GM23338 (cell line): ENCODE results near the gene ZKSCAN8. TPM values are rescaled to one million over a fixed set of nuclear protein-coding genes. Genes with fewer than 3 reads are reported as not detected.

ENCODE experiments used
- ATAC-seq: fragments of 200-7000 bp; cut with Tn5 transposase; 3 replicates; pipeline ENCODE4 v1.9.1; 2020
- DNase-seq: peaks from one replicate; pipeline ENCODE4 v3.0.0-alpha.2; 2015; ENCODE audit warnings: low spot score
- H2AFZ ChIP-seq: fragments of 200-600 bp; sonication (generic); 2 replicates; pipeline ENCODE4 v1.8.0; 2016; ENCODE audit warnings: antibody characterized with exemption, mild to moderate bottlenecking, moderate library complexity
- H3F3A ChIP-seq: fragments of 200-600 bp; sonication (generic); replicated peaks from 2 replicates; pipeline ENCODE4 v1.8.0; 2017; ENCODE audit warnings: antibody characterized with exemption, mixed run types, low read depth
- H3K27ac ChIP-seq: fragments of 200-600 bp; sonication (generic); 2 replicates; pipeline ENCODE4 v1.6.1; 2016; ENCODE audit warnings: low read depth
- H3K27me3 ChIP-seq: fragments of 200-600 bp; sonication (generic); 2 replicates; pipeline ENCODE4 v1.8.0; 2016; ENCODE audit warnings: mild to moderate bottlenecking, mixed run types, moderate library complexity; ENCODE audit not compliant: insufficient read depth
- H3K36me3 ChIP-seq: fragments of 200-600 bp; sonication (generic); 2 replicates; pipeline ENCODE4 v1.8.0; 2016; ENCODE audit warnings: mild to moderate bottlenecking; ENCODE audit not compliant: insufficient read depth
- H3K4me1 ChIP-seq: fragments of 200-600 bp; sonication (generic); 2 replicates; pipeline ENCODE4 v1.8.0; 2016; ENCODE audit warnings: mild to moderate bottlenecking, moderate library complexity; ENCODE audit not compliant: insufficient read depth
- H3K4me2 ChIP-seq: fragments of 200-600 bp; sonication (generic); 2 replicates; pipeline ENCODE4 v1.7.1; 2017; ENCODE audit warnings: mixed run types
- H3K4me3 ChIP-seq: fragments of 200-600 bp; sonication (generic); 2 replicates; pipeline ENCODE4 v1.6.1; 2016; ENCODE audit warnings: mixed run types
- H3K79me2 ChIP-seq: fragments of 200-600 bp; sonication (generic); replicated peaks from 2 replicates; pipeline ENCODE4 v1.8.0; 2017; ENCODE audit warnings: mild to moderate bottlenecking; ENCODE audit not compliant: insufficient read depth
- H3K9me2 ChIP-seq: fragments of 200-600 bp; sonication (generic); 2 replicates; pipeline ENCODE4 v1.8.0; 2017; ENCODE audit not compliant: insufficient read depth
- H4K20me1 ChIP-seq: fragments of 200-600 bp; sonication (generic); replicated peaks from 2 replicates; pipeline ENCODE4 v1.8.0; 2017; ENCODE audit warnings: mild to moderate bottlenecking; ENCODE audit not compliant: insufficient read depth
- H3K27ac Mint-ChIP-seq: 2 replicates; pipeline ENCODE4 v1.8.0; 2020; ENCODE audit warnings: inconsistent platforms, mild to moderate bottlenecking, moderate library complexity, mixed read lengths
- H3K27me3 Mint-ChIP-seq: 3 replicates; pipeline ENCODE4 v1.8.0; 2022; ENCODE audit warnings: low read depth, mild to moderate bottlenecking, moderate library complexity, mixed read lengths, inconsistent platforms; ENCODE audit not compliant: insufficient read depth, poor library complexity
- H3K36me3 Mint-ChIP-seq: 3 replicates; pipeline ENCODE4 v1.8.0; 2021; ENCODE audit warnings: low read depth, mild to moderate bottlenecking, inconsistent platforms, moderate library complexity, mixed read lengths
- H3K4me1 Mint-ChIP-seq: 3 replicates; pipeline ENCODE4 v1.8.0; 2020; ENCODE audit warnings: mild to moderate bottlenecking, inconsistent platforms, mixed read lengths
- H3K4me3 Mint-ChIP-seq: 3 replicates; pipeline ENCODE4 v1.8.0; 2021; ENCODE audit warnings: moderate library complexity, mild to moderate bottlenecking, inconsistent platforms, mixed read lengths
- H3K9me3 Mint-ChIP-seq: 3 replicates; pipeline ENCODE4 v1.8.0; 2020; ENCODE audit warnings: moderate library complexity, mild to moderate bottlenecking, inconsistent platforms, mixed read lengths
- CREB1 ChIP-seq: fragments of 250-450 bp; sonication (Bioruptor Pico); IDR thresholded peaks from 2 replicates; pipeline ENCODE4 v1.5.0; 2020; ENCODE audit warnings: low read depth, mild to moderate bottlenecking, moderate library complexity
- EZH2 ChIP-seq: fragments of 200-600 bp; sonication (generic); IDR thresholded peaks from one replicate; pipeline ENCODE4 v1.8.0; 2017; ENCODE audit warnings: antibody characterized with exemption, mild to moderate bottlenecking, low read depth; ENCODE audit not compliant: unreplicated experiment
- EZH2phosphoT487 ChIP-seq: fragments of 200-600 bp; sonication (generic); IDR thresholded peaks from one replicate; pipeline ENCODE4 v1.8.1; 2018; ENCODE audit warnings: antibody characterized with exemption; ENCODE audit not compliant: unreplicated experiment
- JUNB ChIP-seq: IDR thresholded peaks from one replicate; pipeline ENCODE4 v1.6.1; 2016; ENCODE audit warnings: antibody characterized with exemption; ENCODE audit not compliant: unreplicated experiment
- NANOG ChIP-seq: IDR thresholded peaks from 2 replicates; pipeline ENCODE4 v1.6.1; 2016; ENCODE audit warnings: antibody characterized with exemption, borderline replicate concordance
- POLR2AphosphoS5 ChIP-seq: IDR thresholded peaks from 2 replicates; pipeline ENCODE4 v1.6.1; 2016; ENCODE audit warnings: antibody characterized with exemption, low read depth
- STAT1 ChIP-seq: IDR thresholded peaks from one replicate; pipeline ENCODE4 v1.6.1; 2016; ENCODE audit warnings: antibody characterized with exemption; ENCODE audit not compliant: unreplicated experiment
- ZNF114 ChIP-seq: fragments of 250-450 bp; sonication (Bioruptor Pico); IDR thresholded peaks from 2 replicates; pipeline ENCODE4 v1.5.0; 2020; ENCODE audit warnings: mild to moderate bottlenecking, moderate library complexity
- ZNF331 ChIP-seq: fragments of 250-450 bp; sonication (Bioruptor Pico); IDR thresholded peaks from 2 replicates; pipeline ENCODE4 v1.5.0; 2020; ENCODE audit warnings: low read depth, mild to moderate bottlenecking, moderate library complexity
- polyA plus RNA-seq: library from polyadenylated mRNA; unstranded; fragments of >200 nt; fragmentation: Nextera tagmentation; extraction: Ambion mirVana; gene quantifications from 2 replicates; pipeline ENCODE4 v1.2.1, GENCODE V29; 2016
- total RNA-seq: library from RNA; depleted of rRNA; stranded (reverse); fragments of >200 nt; shearing (Covaris generic); gene quantifications from 2 replicates; pipeline ENCODE4 v1.2.3, GENCODE V29; 2014
- TF ChIP-seq, protein P1 (sequence below), 2 experiments: fragments of 200-600 bp in 1 of 2; sonication (generic) in 1 of 2; conservative IDR thresholded peaks; 2 replicates each; pipeline versions ENCODE4 v1.5.1 to v1.6.1; 2016 to 2017; ENCODE audit warnings: antibody characterized with exemption in 2 of 2, low read depth in 2 of 2, mild to moderate bottlenecking in 2 of 2, moderate library complexity in 1 of 2
- TF ChIP-seq, protein P2 (sequence below): IDR thresholded peaks from 2 replicates; pipeline ENCODE4 v1.6.1; 2016; ENCODE audit warnings: antibody characterized with exemption
- TF ChIP-seq, protein P3 (sequence below): IDR thresholded peaks from one replicate; pipeline ENCODE4 v1.6.1; 2018; ENCODE audit warnings: antibody characterized with exemption; ENCODE audit not compliant: unreplicated experiment
- TF ChIP-seq, protein P4 (sequence below): fragments of 250-450 bp; sonication (Bioruptor Pico); IDR thresholded peaks from 2 replicates; pipeline ENCODE4 v1.5.0; 2020; ENCODE audit warnings: mild to moderate bottlenecking, moderate library complexity

The ZKSCAN8 gene
- total and polyA plus RNA-seq, 2 experiments from 2014 or later: 4.2 to 22.6 TPM

GRCh38 chr6:28188111-28188979 lies 46.7 kb downstream of the ZKSCAN8 start:
- H3K36me3 Mint-ChIP-seq: peaks cover 6% of the 10 kb centered on the region; the same call in 2 of the 3 replicates
- H3K27me3 ChIP-seq: no peaks in the 10 kb centered on the region
- H3K79me2 ChIP-seq: no peaks in the 10 kb centered on the region
- DNase-seq (no peak), ATAC-seq (no peak)
- no peak overlapping the region for H3K4me3 Mint-ChIP-seq
- H2AFZ ChIP-seq: no peak overlapping the region
- no peak overlapping the region for H3K4me3 ChIP-seq
- no peaks in the 10 kb centered on the region for H3K27me3 Mint-ChIP-seq
- peaks cover 49% of the 10 kb centered on the region for H3K9me3 Mint-ChIP-seq
- TF ChIP-seq JUNB: no peak
- no peak for TF ChIP-seq EZH2
- TF ChIP-seq EZH2phosphoT487: no peak
- no peak for TF ChIP-seq ZNF114
- TF ChIP-seq, protein P1, sequence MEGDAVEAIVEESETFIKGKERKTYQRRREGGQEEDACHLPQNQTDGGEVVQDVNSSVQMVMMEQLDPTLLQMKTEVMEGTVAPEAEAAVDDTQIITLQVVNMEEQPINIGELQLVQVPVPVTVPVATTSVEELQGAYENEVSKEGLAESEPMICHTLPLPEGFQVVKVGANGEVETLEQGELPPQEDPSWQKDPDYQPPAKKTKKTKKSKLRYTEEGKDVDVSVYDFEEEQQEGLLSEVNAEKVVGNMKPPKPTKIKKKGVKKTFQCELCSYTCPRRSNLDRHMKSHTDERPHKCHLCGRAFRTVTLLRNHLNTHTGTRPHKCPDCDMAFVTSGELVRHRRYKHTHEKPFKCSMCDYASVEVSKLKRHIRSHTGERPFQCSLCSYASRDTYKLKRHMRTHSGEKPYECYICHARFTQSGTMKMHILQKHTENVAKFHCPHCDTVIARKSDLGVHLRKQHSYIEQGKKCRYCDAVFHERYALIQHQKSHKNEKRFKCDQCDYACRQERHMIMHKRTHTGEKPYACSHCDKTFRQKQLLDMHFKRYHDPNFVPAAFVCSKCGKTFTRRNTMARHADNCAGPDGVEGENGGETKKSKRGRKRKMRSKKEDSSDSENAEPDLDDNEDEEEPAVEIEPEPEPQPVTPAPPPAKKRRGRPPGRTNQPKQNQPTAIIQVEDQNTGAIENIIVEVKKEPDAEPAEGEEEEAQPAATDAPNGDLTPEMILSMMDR (conservative IDR thresholded peaks at IDR 0.05; ENCODE audit: low read depth in 2 of 2): no peak
- no peak for TF ChIP-seq NANOG
- TF ChIP-seq, protein P2, sequence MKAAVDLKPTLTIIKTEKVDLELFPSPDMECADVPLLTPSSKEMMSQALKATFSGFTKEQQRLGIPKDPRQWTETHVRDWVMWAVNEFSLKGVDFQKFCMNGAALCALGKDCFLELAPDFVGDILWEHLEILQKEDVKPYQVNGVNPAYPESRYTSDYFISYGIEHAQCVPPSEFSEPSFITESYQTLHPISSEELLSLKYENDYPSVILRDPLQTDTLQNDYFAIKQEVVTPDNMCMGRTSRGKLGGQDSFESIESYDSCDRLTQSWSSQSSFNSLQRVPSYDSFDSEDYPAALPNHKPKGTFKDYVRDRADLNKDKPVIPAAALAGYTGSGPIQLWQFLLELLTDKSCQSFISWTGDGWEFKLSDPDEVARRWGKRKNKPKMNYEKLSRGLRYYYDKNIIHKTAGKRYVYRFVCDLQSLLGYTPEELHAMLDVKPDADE: no peak
- TF ChIP-seq, protein P3, sequence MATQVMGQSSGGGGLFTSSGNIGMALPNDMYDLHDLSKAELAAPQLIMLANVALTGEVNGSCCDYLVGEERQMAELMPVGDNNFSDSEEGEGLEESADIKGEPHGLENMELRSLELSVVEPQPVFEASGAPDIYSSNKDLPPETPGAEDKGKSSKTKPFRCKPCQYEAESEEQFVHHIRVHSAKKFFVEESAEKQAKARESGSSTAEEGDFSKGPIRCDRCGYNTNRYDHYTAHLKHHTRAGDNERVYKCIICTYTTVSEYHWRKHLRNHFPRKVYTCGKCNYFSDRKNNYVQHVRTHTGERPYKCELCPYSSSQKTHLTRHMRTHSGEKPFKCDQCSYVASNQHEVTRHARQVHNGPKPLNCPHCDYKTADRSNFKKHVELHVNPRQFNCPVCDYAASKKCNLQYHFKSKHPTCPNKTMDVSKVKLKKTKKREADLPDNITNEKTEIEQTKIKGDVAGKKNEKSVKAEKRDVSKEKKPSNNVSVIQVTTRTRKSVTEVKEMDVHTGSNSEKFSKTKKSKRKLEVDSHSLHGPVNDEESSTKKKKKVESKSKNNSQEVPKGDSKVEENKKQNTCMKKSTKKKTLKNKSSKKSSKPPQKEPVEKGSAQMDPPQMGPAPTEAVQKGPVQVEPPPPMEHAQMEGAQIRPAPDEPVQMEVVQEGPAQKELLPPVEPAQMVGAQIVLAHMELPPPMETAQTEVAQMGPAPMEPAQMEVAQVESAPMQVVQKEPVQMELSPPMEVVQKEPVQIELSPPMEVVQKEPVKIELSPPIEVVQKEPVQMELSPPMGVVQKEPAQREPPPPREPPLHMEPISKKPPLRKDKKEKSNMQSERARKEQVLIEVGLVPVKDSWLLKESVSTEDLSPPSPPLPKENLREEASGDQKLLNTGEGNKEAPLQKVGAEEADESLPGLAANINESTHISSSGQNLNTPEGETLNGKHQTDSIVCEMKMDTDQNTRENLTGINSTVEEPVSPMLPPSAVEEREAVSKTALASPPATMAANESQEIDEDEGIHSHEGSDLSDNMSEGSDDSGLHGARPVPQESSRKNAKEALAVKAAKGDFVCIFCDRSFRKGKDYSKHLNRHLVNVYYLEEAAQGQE: no peak
- no peak for TF ChIP-seq ZNF331 (CRISPR knock-in tag)
- no peak for TF ChIP-seq STAT1
- TF ChIP-seq, protein P4, sequence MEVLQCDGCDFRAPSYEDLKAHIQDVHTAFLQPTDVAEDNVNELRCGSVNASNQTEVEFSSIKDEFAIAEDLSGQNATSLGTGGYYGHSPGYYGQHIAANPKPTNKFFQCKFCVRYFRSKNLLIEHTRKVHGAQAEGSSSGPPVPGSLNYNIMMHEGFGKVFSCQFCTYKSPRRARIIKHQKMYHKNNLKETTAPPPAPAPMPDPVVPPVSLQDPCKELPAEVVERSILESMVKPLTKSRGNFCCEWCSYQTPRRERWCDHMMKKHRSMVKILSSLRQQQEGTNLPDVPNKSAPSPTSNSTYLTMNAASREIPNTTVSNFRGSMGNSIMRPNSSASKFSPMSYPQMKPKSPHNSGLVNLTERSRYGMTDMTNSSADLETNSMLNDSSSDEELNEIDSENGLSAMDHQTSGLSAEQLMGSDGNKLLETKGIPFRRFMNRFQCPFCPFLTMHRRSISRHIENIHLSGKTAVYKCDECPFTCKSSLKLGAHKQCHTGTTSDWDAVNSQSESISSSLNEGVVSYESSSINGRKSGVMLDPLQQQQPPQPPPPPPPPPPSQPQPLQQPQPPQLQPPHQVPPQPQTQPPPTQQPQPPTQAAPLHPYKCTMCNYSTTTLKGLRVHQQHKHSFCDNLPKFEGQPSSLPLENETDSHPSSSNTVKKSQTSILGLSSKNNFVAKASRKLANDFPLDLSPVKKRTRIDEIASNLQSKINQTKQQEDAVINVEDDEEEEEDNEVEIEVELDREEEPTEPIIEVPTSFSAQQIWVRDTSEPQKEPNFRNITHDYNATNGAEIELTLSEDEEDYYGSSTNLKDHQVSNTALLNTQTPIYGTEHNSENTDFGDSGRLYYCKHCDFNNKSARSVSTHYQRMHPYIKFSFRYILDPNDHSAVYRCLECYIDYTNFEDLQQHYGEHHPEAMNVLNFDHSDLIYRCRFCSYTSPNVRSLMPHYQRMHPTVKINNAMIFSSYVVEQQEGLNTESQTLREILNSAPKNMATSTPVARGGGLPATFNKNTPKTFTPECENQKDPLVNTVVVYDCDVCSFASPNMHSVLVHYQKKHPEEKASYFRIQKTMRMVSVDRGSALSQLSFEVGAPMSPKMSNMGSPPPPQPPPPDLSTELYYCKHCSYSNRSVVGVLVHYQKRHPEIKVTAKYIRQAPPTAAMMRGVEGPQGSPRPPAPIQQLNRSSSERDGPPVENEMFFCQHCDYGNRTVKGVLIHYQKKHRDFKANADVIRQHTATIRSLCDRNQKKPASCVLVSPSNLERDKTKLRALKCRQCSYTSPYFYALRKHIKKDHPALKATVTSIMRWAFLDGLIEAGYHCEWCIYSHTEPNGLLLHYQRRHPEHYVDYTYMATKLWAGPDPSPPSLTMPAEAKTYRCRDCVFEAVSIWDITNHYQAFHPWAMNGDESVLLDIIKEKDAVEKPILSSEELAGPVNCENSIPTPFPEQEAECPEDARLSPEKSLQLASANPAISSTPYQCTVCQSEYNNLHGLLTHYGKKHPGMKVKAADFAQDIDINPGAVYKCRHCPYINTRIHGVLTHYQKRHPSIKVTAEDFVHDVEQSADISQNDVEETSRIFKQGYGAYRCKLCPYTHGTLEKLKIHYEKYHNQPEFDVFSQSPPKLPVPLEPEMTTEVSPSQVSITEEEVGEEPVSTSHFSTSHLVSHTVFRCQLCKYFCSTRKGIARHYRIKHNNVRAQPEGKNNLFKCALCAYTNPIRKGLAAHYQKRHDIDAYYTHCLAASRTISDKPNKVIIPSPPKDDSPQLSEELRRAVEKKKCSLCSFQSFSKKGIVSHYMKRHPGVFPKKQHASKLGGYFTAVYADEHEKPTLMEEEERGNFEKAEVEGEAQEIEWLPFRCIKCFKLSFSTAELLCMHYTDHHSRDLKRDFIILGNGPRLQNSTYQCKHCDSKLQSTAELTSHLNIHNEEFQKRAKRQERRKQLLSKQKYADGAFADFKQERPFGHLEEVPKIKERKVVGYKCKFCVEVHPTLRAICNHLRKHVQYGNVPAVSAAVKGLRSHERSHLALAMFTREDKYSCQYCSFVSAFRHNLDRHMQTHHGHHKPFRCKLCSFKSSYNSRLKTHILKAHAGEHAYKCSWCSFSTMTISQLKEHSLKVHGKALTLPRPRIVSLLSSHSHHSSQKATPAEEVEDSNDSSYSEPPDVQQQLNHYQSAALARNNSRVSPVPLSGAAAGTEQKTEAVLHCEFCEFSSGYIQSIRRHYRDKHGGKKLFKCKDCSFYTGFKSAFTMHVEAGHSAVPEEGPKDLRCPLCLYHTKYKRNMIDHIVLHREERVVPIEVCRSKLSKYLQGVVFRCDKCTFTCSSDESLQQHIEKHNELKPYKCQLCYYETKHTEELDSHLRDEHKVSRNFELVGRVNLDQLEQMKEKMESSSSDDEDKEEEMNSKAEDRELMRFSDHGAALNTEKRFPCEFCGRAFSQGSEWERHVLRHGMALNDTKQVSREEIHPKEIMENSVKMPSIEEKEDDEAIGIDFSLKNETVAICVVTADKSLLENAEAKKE (CRISPR knock-in tag): no peak
- TF ChIP-seq POLR2AphosphoS5: no peak
- TF ChIP-seq CREB1: no peak
- no peaks in the 10 kb centered on the region for H3K4me1 ChIP-seq
- H3K4me1 Mint-ChIP-seq: no peaks in the 10 kb centered on the region
- H3K36me3 ChIP-seq: 0 out of 2 replicates have a peak, but pooled peaks cover 7% of the 10 kb centered on the region
- H3K9me2 ChIP-seq: no peaks in the 10 kb centered on the region
- no peak overlapping the region for H3K27ac ChIP-seq
- no peaks in the 10 kb centered on the region for H4K20me1 ChIP-seq
- no peaks in the 10 kb centered on the region for H3F3A ChIP-seq
- no peak overlapping the region for H3K4me2 ChIP-seq
- H3K27ac Mint-ChIP-seq: no peak overlapping the region
